HG02884 (cell line): Measurements from ENCODE around the gene FAM83C.

Experiments
- ATAC-seq: cut with Tn5 transposase; IDR thresholded peaks from one replicate; pipeline ENCODE4 v1.9.1; 2021; ENCODE audit warnings: mild to moderate bottlenecking, moderate library complexity; ENCODE audit not compliant: unreplicated experiment

Gene FAM83C

DNA sequence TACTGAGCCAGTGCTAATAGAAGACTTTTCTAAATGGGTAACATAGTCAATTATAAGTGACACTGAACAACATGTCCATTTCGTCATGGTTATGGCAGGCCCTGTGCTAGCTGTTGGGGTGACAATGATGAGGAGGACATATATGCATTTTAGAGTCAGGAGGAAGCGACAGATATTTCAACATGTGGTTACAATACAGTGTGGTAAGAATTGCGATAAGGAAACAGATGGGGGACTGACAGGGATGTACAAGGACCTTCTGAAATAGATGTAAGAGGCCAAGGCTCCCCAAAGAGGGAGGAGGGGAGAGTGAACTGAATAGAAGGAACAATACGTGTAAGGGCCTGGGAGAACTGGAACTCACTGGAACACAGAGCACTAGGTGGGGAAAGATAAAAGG, 54.1 kb downstream of the FAM83C start:
- no peak for ATAC-seq

DNA sequence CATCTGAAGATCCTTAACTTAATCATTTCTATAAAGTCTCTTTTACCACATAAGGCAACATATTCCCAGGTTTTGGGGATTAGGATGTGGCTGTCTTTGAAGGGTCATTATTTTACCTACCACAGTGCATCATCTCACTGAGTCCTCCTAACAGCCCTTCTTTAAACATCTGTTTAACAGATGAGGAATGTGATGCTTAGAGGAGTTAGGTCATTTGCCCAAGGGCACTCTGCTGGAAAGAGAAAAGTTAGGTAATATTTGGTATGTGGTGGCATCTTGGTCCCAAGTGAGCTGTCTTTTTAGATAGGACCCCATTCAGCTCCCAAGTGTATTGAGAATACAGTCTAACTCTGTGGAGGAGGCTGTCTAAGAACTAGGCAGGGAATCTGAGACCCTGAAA, 54.7 kb downstream of the FAM83C start:
- no peak for ATAC-seq

DNA sequence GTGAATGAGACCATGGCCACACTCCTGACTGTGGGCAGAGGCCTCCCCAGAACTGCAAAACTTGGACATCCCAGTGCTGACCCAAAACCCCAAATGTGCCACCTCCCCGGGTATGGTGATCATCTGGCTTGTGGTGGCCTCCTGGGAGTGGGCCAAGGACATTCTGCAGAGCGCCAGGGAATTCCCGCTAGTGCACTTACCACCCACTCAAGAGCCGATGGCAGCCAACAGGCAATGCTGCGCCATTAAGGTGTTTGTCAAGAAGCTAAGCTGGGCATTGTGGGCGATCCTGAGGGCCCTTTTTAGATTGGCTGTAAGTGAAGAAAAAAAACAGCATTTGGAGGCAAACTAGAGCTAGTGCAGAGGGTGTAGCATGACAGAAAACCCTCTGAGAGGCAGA, 56.3 kb downstream of the FAM83C start:
- no peak for ATAC-seq
